Loucy (cell line): ENCODE results near the gene CBX4.

Experiments used
- EZH2phosphoT487 ChIP-seq: fragments of 200-600 bp; IDR thresholded peaks from 2 replicates; pipeline ENCODE4 v1.6.1; 2018; ENCODE audit warnings: antibody characterized with exemption, mild to moderate bottlenecking, moderate library complexity, borderline replicate concordance
- TF ChIP-seq, protein P1 (sequence below): fragments of 200-600 bp; sonication (generic); conservative IDR thresholded peaks from 2 replicates; pipeline ENCODE4 v1.5.1; 2014; ENCODE audit warnings: mild to moderate bottlenecking, antibody characterized with exemption, low read length

DNA sequence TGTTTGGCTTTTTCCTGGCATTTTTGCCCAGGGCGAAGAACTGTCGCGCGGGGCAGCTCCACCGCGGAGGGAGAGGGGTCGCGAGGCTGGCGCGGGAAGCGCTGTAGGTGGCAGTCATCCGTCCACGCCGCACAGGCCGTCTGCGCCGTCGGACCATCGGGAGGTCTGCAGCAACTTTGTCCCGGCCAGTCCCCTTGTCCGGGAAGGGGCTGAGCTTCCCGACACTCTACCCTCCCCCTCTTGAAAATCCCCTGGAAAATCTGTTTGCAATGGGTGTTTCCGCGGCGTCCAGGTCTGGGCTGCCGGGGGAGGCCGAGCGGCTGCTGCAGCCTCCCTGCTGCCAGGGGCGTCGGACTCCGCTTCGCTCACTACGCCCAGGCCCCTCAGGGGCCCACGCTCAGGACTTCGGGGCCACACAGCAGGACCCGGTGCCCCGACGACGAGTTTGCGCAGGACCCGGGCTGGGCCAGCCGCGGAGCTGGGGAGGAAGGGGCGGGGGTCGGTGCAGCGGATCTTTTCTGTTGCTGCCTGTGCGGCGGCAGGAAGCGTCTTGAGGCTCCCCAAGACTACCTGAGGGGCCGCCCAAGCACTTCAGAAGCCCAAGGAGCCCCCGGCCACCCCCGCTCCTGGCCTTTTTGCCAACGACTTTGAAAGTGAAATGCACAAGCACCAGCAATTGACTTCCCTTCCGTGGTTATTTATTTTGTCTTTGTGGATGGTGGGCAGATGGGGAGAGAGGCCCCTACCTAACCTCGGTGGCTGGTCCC, 2.3 kb upstream of the CBX4 start:
- TF ChIP-seq, protein P1, sequence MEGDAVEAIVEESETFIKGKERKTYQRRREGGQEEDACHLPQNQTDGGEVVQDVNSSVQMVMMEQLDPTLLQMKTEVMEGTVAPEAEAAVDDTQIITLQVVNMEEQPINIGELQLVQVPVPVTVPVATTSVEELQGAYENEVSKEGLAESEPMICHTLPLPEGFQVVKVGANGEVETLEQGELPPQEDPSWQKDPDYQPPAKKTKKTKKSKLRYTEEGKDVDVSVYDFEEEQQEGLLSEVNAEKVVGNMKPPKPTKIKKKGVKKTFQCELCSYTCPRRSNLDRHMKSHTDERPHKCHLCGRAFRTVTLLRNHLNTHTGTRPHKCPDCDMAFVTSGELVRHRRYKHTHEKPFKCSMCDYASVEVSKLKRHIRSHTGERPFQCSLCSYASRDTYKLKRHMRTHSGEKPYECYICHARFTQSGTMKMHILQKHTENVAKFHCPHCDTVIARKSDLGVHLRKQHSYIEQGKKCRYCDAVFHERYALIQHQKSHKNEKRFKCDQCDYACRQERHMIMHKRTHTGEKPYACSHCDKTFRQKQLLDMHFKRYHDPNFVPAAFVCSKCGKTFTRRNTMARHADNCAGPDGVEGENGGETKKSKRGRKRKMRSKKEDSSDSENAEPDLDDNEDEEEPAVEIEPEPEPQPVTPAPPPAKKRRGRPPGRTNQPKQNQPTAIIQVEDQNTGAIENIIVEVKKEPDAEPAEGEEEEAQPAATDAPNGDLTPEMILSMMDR, result no peak
- no peak for TF ChIP-seq EZH2phosphoT487
